Aorta (tissue), 5 donors: Measurements from ENCODE around the gene PWP1. TPM values are rescaled to one million over a fixed set of nuclear protein-coding genes. Genes with fewer than 3 reads are reported as not detected.

ENCODE experiments used
- ATAC-seq: fragments of 200-7000 bp; cut with Tn5 transposase; one replicate; pipeline ENCODE4 v1.9.1; 2022; ENCODE audit warnings: moderate library complexity; ENCODE audit not compliant: low FRiP score
- DNase-seq, 2 donors: peaks; one replicate each; pipeline ENCODE4 v3.0.0-alpha.2; 2020
- H3K27ac ChIP-seq, 2 donors: one replicate each; pipeline ENCODE4 v1.5.1; 2013; ENCODE audit warnings: low read length in 2 of 2, mild to moderate bottlenecking in 2 of 2, moderate library complexity in 2 of 2, control low read depth in 1 of 2, inconsistent platforms in 1 of 2, low read depth in 1 of 2
- H3K27me3 ChIP-seq, 2 donors: one replicate each; pipeline ENCODE4 v1.6.1; 2013; ENCODE audit warnings: control low read depth in 1 of 2, low read length in 1 of 2, mild to moderate bottlenecking in 1 of 2, moderate library complexity in 1 of 2; ENCODE audit not compliant: insufficient read depth in 2 of 2, control insufficient read depth in 1 of 2
- H3K36me3 ChIP-seq, 2 donors: one replicate each; pipeline ENCODE4 v1.6.1; 2013; ENCODE audit warnings: control low read depth in 1 of 2, low read length in 1 of 2, mild to moderate bottlenecking in 1 of 2; ENCODE audit not compliant: insufficient read depth in 2 of 2, control insufficient read depth in 1 of 2
- H3K4me1 ChIP-seq, 2 donors: one replicate each; pipeline ENCODE4 v1.6.1; 2013; ENCODE audit warnings: low read length in 2 of 2, control low read depth in 1 of 2, mild to moderate bottlenecking in 1 of 2, moderate library complexity in 1 of 2; ENCODE audit not compliant: insufficient read depth in 2 of 2, control insufficient read depth in 1 of 2
- H3K4me3 ChIP-seq, 2 donors: one replicate each; pipeline ENCODE4 v1.5.1; 2013; ENCODE audit warnings: low read length in 2 of 2, control low read depth in 1 of 2, mild to moderate bottlenecking in 1 of 2
- H3K9me3 ChIP-seq: one replicate; pipeline ENCODE4 v1.6.1; 2013; ENCODE audit warnings: mild to moderate bottlenecking, low read length; ENCODE audit not compliant: control insufficient read depth
- whole genome bisulfite sequencing, 2 donors: extraction: QIAGEN DNeasy Blood & Tissue Kit; methylation state at CpG; one replicate each; pipeline ENCODE4 v1.1.7; 2013; 5-methylcytosine and 5-hydroxymethylcytosine counted together
- intact Hi-C, 2 donors: fragments of 100-400 bp; cut with DNase I; formaldehyde crosslinking; loops; one replicate each; pipeline versions ENCODE4 v1.14.2 to v1.15.0; 2022
- polyA plus RNA-seq, 2 donors: library from polyadenylated mRNA; stranded (reverse); fragments of 200-250 nt; gene quantifications; one replicate each; pipeline ENCODE4 v1.2.3, GENCODE V29; 2013
- total RNA-seq, 2 donors: library from RNA; stranded (reverse); fragmentation: NEBNext Ultra II Directional; extraction: Animal tissue kit (Norgen Biotek cat#: 25700); gene quantifications; one replicate each; pipeline ENCODE4 v1.2.1, GENCODE V29; 2021
- donor health status: healthy with polysubstance abuse.
- donor health status: Bipolar disorder and iron deficiency.
- donor health status: DM: no; HTN: no; CAD: no.
- donor health status: DM: no; HTN: no; CAD: no.
- donor health status: DM: yes; HTN: yes; CAD: no.

Gene PWP1
- total and polyA plus RNA-seq, 4 donors = 23.3 to 40.1 (median 25.6) TPM

DNA sequence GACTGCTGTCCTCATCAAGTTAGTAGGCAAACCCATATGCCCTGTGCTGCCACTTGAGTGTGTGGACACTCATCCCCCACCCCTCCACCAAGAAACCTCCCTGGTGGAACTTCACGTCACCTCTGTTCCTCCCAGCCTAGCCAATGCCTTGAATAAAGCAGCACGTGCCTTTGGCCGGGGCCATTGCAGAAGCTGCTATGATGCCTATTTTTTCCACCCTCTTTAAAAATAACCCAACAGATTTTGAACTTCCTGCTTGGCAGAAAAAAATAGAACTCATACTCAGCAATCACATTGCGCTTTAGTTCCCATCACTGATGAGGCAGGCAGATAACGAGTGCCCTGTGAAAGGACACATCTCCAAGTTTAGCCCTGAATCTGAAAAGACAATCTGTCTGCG lies 23.1 kb upstream of the PWP1 start:
- Histone ChIP-seq H3K4me1 (no peaks in the 10 kb centered on the region), H3K36me3 (no peaks in the 10 kb centered on the region), H3K27ac (no peak overlapping the region), H3K4me3 (no peak overlapping the region), H3K27me3 (no peaks in the 10 kb centered on the region), H3K9me3 (no peaks in the 10 kb centered on the region)
- ATAC-seq (no peak), DNase-seq (peak in 1 of 2 donors; percentile 54)
- intact Hi-C loops = no loop called here
- 31 to 33% methylated on average over 6 of the region's 6 CpGs for WGBS, 2 donors

GRCh38 chr12:107663277-107663676 lies 22.3 kb upstream of the PWP1 start:
- 78 to 79% methylated on average over 6 of the region's 6 CpGs for WGBS, 2 donors
- Histone ChIP-seq H3K27ac (no peak overlapping the region), H3K9me3 (no peaks in the 10 kb centered on the region), H3K4me1 (no peaks in the 10 kb centered on the region), H3K36me3 (no peaks in the 10 kb centered on the region), H3K27me3 (no peaks in the 10 kb centered on the region), H3K4me3 (no peak overlapping the region)
- no peak for DNase-seq
- ATAC-seq = no peak
- intact Hi-C loops = no loop called here

- H3K4me3 ChIP-seq = no peak overlapping the region
- WGBS, 2 donors = 89 to 95% methylated on average over 1 of the region's 1 CpG
- H3K4me1 ChIP-seq = no peaks in the 10 kb centered on the region
- no peaks in the 10 kb centered on the region for H3K36me3 ChIP-seq
- no peak for DNase-seq
- no peaks in the 10 kb centered on the region for H3K9me3 ChIP-seq
- ATAC-seq = no peak
- H3K27me3 ChIP-seq = no peaks in the 10 kb centered on the region
- no peak overlapping the region for H3K27ac ChIP-seq
- intact Hi-C loops = no loop called here
Measured at GRCh38 chr12:107666009-107666408, 19.6 kb upstream of the PWP1 start.

DNA sequence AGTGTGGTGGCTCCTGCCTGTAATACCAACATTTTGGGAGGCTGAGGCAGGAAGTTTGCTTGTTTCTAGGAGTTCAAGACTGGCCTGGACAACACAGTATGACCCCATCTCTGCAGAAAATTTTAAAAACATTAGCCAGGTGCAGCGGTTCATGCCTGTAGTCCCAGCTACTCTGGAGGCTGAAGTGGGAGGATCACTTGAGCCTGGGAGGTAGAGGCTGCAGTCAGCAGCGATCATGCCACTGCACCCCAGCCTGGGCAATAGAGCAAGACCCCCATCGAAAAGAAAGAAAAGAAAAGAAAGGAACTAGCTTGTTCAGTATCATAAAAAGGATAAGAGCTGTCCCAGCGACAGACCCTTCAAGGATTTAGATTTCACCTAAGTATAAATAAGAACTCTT lies 18.1 kb upstream of the PWP1 start:
- WGBS, 2 donors = 86 to 88% methylated on average over 4 of the region's 4 CpGs
- Histone ChIP-seq H3K9me3 (no peaks in the 10 kb centered on the region), H3K36me3 (no peaks in the 10 kb centered on the region), H3K4me3 (no peak overlapping the region), H3K27me3 (no peaks in the 10 kb centered on the region), H3K27ac (no peak overlapping the region), H3K4me1 (no peaks in the 10 kb centered on the region)
- ATAC-seq (no peak), DNase-seq (no peak)
- intact Hi-C loops = no loop called here

DNA sequence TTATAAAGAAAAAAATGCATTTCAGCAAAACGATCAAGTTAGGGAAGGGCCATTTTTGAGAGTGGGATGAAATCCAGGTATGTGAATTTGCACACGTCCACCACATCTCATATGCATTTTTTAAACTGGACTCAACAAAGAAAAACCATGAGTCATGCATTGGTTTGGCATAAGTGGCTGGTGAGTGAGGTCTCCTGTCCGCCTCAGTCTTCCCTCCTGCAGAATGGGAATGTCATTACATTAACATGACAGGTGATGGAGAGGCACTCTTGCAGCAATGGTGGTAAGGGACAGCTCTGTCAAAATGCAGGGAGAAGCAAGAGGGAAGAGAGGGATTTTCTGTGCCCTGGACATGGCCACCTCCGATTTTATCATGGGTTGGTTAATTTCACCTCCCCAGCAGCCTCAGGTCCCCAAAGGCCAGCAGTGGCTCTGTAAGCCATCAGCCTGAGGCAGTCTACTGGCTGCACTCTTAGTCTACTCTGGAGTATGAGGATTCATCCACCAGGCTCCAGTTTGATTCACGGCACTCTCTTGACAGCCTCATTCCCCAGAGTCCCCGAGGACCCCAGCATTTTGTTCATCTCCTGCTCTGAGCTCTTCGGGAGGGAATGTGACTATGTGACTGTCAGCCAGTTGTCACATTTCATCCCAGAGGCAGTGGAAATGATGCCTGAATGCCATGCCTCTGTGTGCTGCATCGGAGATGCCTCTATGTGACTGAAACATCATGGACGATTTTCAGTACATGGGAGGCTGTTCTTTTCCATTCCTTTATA lies 17.1 kb upstream of the PWP1 start:
- intact Hi-C loops = no loop called here
- 43 to 48% methylated on average over 9 of the region's 9 CpGs for WGBS, 2 donors
- ATAC-seq (no peak), DNase-seq (no peak)
- no peak overlapping the region for H3K27ac ChIP-seq
- H3K36me3 ChIP-seq = no peaks in the 10 kb centered on the region
- no peak overlapping the region for H3K4me3 ChIP-seq
- H3K9me3 ChIP-seq = no peaks in the 10 kb centered on the region
- H3K4me1 ChIP-seq = no peaks in the 10 kb centered on the region
- no peaks in the 10 kb centered on the region for H3K27me3 ChIP-seq

- intact Hi-C loops = loop anchor here in 1 of 2 donors (10.0 kb wide), 1 partner anchor 215 kb away; no protein-coding TSS in a partner anchor
- no peaks in the 10 kb centered on the region for H3K36me3 ChIP-seq
- 84 to 86% methylated on average over 8 of the region's 8 CpGs for WGBS, 2 donors
Measured at GRCh38 chr12:107669946-107670345, 15.7 kb upstream of the PWP1 start.

GRCh38 chr12:107670999-107671643 lies 14.5 kb upstream of the PWP1 start:
- DNase-seq (no peak), ATAC-seq (no peak)
- 38 to 42% methylated on average over 10 of the region's 10 CpGs for WGBS, 2 donors
- intact Hi-C loops = loop anchor here in 1 of 2 donors (10.0 kb wide), 1 partner anchor 214 kb away; no protein-coding TSS in a partner anchor
- Histone ChIP-seq H3K27ac (no peak overlapping the region), H3K36me3 (no peaks in the 10 kb centered on the region), H3K4me3 (no peak overlapping the region), H3K9me3 (no peaks in the 10 kb centered on the region), H3K4me1 (no peaks in the 10 kb centered on the region), H3K27me3 (no peaks in the 10 kb centered on the region)

More at GRCh38 chr12:107669946-107670345, 15.7 kb upstream of the PWP1 start:
- no peak overlapping the region for H3K27ac ChIP-seq
- H3K9me3 ChIP-seq = no peaks in the 10 kb centered on the region
- H3K4me1 ChIP-seq = no peaks in the 10 kb centered on the region
- DNase-seq (no peak), ATAC-seq (no peak)
- H3K27me3 ChIP-seq = no peaks in the 10 kb centered on the region
- no peak overlapping the region for H3K4me3 ChIP-seq

- 60 to 69% methylated on average over 6 of the region's 6 CpGs for WGBS, 2 donors
Measured at GRCh38 chr12:107677671-107678070, 7.9 kb upstream of the PWP1 start.

GRCh38 chr12:107679336-107679735 lies 6.3 kb upstream of the PWP1 start:
- Histone ChIP-seq H3K4me3 (no peak overlapping the region), H3K4me1 (no peaks in the 10 kb centered on the region), H3K27me3 (no peaks in the 10 kb centered on the region), H3K9me3 (no peaks in the 10 kb centered on the region), H3K36me3 (no peaks in the 10 kb centered on the region), H3K27ac (no peak overlapping the region)
- no peak for ATAC-seq
- WGBS, 2 donors = 35 to 39% methylated on average over 6 of the region's 6 CpGs
- no peak for DNase-seq
- intact Hi-C loops = loop anchor here in 1 of 2 donors (10.0 kb wide), 1 partner anchor 205 kb away; no protein-coding TSS in a partner anchor

More at GRCh38 chr12:107677671-107678070, 7.9 kb upstream of the PWP1 start:
- Histone ChIP-seq H3K4me1 (no peaks in the 10 kb centered on the region), H3K27ac (no peak overlapping the region), H3K27me3 (no peaks in the 10 kb centered on the region), H3K36me3 (no peaks in the 10 kb centered on the region), H3K9me3 (no peaks in the 10 kb centered on the region), H3K4me3 (no peak overlapping the region)
- DNase-seq (no peak), ATAC-seq (no peak)
- intact Hi-C loops = loop anchor here (2.0 to 10.0 kb wide), 2 partner anchors 207 kb away; no protein-coding TSS in a partner anchor
